Daoy (cell line): ENCODE results near the gene IL6. TPM values are rescaled to one million over a fixed set of nuclear protein-coding genes. Genes with fewer than 3 reads are reported as not detected.
"Not testable (repeated sequence)": the region's sequence is repeated elsewhere in the genome, so short reads cannot be mapped to it uniquely, and the experiment has no call there.

Experiments used
- DNase-seq: peaks from one replicate; pipeline ENCODE4 v3.0.0-alpha.2; 2015; ENCODE audit warnings: low read depth
- total RNA-seq: library from RNA; depleted of rRNA; stranded (reverse); fragments of >200 nt; shearing (Covaris generic); gene quantifications from 2 replicates; pipeline ENCODE4 v1.2.3, GENCODE V29; 2014

IL6 gene
- total RNA-seq, 1 experiment from 2014 or later: 77.6 TPM

GRCh38 chr7:22703978-22704610 is 22.9 kb upstream of the IL6 start:
- DNase-seq: not testable (repeated sequence)

GRCh38 chr7:22704722-22705121 is 22.3 kb upstream of the IL6 start:
- not testable (repeated sequence) for DNase-seq

GRCh38 chr7:22705874-22706273 is 21.1 kb upstream of the IL6 start:
- DNase-seq: not testable (repeated sequence)

DNA sequence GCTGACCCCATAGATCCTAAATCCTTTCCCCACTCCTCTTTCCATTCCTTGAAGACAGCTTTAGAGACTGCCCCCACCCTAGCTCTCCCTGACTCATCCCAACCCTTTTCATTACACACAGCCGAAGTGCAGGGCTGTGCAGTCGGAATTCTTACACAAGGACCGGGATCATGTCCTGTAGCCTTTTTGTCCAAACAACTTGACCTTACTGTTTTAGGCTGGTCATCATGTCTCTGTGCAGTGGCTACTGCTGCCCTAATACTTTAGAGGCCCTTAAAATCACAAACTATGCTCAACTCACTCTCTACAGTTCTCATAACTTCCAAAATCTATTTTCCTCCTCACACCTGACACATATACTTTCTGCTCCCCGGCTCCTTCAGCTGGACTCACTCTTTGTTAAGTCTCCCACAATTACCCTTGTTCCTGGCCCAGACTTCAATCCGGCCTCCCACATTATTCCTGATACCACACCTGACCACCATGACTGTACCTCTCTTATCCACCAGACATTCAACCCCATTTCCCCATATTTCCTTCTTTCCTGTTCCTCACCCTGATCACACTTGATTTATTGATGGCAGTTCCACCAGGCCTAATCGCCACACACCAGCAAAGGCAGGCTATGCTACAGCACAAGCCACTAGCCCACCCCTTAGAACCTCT is 19.8 kb upstream of the IL6 start:
- DNase-seq: not testable (repeated sequence)

GRCh38 chr7:22708214-22708613 is 18.8 kb upstream of the IL6 start:
- not testable (repeated sequence) for DNase-seq

- not testable (repeated sequence) for DNase-seq
Measured at GRCh38 chr7:22708677-22709061, 18.3 kb upstream of the IL6 start.

DNA sequence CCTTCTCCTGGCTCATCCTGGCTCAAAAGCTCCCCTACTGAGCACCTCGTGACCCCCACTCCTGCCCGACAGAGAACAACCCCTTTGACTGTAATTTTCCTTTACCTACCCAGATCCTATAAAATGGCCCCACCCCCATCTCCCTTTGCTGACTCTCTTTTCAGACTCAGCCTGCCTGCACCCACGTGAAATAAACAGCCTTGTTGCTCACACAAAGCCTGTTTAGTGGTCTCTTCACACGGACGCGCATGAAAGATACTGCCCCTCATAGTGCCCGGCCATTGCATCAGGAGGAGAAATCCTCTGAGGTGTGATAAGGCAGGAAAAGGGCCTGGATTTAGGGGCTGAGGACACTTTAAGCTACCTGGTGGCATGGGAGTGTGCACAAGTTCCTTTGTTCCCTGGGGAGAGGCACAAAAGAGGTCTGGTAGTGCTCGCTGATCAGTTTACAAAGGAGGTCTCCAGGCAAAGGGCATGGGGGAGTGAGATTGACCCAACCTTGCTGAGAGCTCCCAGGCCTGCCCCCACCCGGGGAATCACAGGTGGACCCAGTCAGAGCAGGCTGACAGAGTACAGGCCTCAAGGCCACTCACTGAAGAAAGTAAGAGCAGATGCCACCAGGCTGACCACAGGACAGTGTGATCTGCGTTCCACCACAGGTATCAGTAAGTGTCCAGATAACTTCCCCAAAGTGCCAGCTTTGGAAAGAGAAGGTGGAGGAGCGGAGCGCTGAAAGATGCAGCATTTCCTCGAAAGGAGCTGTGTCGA is 17.8 kb upstream of the IL6 start:
- DNase-seq: not testable (repeated sequence)

GRCh38 chr7:22709857-22710256 is 17.1 kb upstream of the IL6 start:
- no peak for DNase-seq

- no peak for DNase-seq
Measured at GRCh38 chr7:22712999-22713398, 14.0 kb upstream of the IL6 start.

- DNase-seq: no peak
Measured at GRCh38 chr7:22713463-22713862, 13.5 kb upstream of the IL6 start.

DNA sequence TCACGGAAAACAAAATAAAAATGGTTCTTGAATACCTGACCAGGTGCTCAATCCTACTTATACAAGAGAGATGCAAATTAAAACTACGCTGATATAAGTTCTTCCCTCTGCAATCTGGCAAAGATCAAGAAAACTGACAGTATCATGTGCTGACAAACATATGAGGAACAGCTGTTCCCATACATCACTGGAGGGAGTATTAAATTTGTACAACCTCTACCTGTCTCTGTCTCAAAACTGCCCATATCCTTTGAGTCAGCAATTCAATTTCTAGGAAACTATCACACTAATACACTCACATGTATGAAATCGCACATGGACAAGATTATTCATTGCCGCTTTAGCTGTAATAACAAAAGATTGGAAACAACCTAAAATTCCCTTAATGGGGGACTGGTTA is 11.0 kb upstream of the IL6 start:
- no peak for DNase-seq

GRCh38 chr7:22717760-22718159 is 9.2 kb upstream of the IL6 start:
- DNase-seq: no peak

DNA sequence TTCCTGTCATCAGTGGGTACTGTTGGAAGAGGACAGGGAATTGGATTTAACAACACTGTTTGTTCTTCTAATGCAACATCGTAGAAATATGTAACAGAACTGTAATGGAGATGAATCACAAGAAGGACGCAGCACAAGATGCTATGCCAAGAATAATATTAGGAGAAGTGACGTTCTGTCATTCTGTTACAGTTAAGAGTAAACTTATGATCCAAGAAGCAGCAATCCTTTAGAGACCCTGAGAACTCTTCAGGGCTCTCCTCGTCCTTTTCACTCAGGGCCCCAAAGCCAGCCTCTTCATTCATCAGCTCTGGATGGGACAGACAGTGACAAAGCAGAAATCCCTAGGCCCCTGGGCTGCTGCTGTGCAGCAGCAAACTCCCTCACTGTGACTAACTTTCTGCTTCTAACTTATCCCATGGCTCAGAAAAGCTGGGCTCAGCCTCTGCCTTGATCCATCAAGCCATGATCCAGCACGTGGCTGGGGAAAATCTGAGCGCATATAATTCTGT is 8.7 kb upstream of the IL6 start:
- DNase-seq: peak; percentile 87

DNA sequence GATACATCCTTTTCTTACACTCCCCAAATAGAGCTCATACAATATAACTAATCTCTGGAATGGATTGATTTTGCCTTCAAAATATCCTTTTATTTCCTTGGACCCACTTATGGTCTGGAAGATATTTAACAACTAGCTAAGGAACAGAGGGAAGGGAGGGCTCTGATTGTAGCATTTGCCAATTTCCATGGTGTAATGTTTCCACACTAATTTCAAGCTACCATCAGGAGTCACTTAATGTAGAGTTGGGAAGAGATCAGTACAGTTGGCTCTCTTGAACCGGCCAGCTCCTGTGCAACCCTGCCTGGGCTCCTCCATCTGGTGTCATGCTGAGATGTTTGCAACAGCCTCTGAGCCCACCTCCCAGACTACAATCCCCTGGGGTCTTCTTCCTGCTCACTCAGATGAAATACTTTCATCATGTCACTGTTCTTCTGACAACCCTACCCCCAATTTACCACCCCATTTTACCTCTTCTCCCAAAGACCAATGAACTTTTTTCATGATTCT is 8.0 kb upstream of the IL6 start:
- DNase-seq: no peak

GRCh38 chr7:22720791-22721786 is 5.9 kb upstream of the IL6 start:
- DNase-seq: no peak

DNA sequence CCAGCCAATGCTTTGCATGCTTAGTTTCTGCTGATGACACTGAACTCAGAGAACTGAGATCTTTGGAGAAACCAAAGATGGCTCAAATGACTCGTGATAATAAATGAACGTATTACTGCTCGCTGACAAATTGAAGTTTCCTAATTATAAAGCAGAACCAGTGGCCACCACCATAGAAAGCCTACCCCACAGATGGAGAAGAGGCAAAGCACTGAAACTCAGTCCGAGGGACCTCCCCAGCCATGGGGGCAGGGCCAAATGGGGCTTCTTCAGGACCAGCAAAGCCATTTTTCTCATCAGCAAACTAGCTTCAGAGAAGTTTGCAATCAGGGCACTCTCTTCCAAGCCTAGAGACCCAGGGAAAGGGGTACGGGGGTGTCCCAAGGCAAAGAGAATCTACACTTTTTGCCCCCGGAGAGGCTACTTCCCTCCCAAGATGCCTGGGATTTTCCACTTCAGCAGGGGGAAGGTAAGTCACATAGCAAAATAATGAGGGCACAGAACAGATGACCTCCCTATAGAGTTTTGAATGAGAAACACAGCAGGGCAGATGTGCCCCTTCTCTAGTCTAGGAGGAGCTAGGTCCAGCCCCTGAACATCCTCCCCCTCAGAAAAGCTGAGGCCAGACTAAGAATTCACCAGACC is 4.3 kb upstream of the IL6 start:
- DNase-seq: no peak

- DNase-seq: peak; percentile 71
Measured at GRCh38 chr7:22723181-22723601, 3.8 kb upstream of the IL6 start.

- DNase-seq: no peak
Measured at GRCh38 chr7:22723637-22724036, 3.4 kb upstream of the IL6 start.

GRCh38 chr7:22724861-22725260 is 2.1 kb upstream of the IL6 start:
- no peak for DNase-seq

DNA sequence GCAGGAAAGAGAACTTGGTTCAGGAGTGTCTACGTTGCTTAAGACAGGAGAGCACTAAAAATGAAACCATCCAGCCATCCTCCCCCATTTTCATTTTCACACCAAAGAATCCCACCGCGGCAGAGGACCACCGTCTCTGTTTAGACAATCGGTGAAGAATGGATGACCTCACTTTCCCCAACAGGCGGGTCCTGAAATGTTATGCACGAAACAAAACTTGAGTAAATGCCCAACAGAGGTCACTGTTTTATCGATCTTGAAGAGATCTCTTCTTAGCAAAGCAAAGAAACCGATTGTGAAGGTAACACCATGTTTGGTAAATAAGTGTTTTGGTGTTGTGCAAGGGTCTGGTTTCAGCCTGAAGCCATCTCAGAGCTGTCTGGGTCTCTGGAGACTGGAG is 1.4 kb upstream of the IL6 start:
- peak; percentile 56 for DNase-seq
